Umbilical cord (tissue), 2 donors: ENCODE data around the gene OR1F1. TPM values are rescaled to one million over a fixed set of nuclear protein-coding genes. Genes with fewer than 3 reads are reported as not detected.
"Not testable (repeated sequence)": the region's sequence is repeated elsewhere in the genome, so short reads cannot be mapped to it uniquely, and the experiment has no call there.

Experiments
- DNase-seq: peaks from one replicate; pipeline ENCODE4 v3.0.0-alpha.2; 2015; ENCODE audit warnings: low spot score
- total RNA-seq: library from RNA; depleted of rRNA; stranded (reverse); fragments of >200 nt; gene quantifications from one replicate; pipeline ENCODE4 v1.2.3, GENCODE V29; 2014; ENCODE audit warnings: low replicate concordance; ENCODE audit not compliant: insufficient read depth

The OR1F1 gene
- total RNA-seq, 1 donor from 2014 or later: 0.96 TPM

- no peak for DNase-seq
These were observed 10.5 kb downstream of the OR1F1 start for GRCh38 chr16:3198334-3199072.

- DNase-seq: no peak
These were observed 15.0 kb downstream of the OR1F1 start for GRCh38 chr16:3202903-3203539.

- not testable (repeated sequence) for DNase-seq
These were observed 17.9 kb downstream of the OR1F1 start for GRCh38 chr16:3205939-3206338.

GRCh38 chr16:3207086-3207953 is 19.3 kb downstream of the OR1F1 start:
- DNase-seq: no peak

GRCh38 chr16:3212006-3212405 is 24.0 kb downstream of the OR1F1 start:
- DNase-seq: no peak

GRCh38 chr16:3212567-3212966 is 24.6 kb downstream of the OR1F1 start:
- DNase-seq: no peak

- DNase-seq: no peak
These were observed 27.0 kb downstream of the OR1F1 start for GRCh38 chr16:3214904-3215600.

- DNase-seq: no peak
These were observed 27.7 kb downstream of the OR1F1 start for GRCh38 chr16:3215601-3216262.

- no peak for DNase-seq
These were observed 28.2 kb downstream of the OR1F1 start for GRCh38 chr16:3216263-3216640.

GRCh38 chr16:3220839-3221238 is 32.8 kb downstream of the OR1F1 start:
- no peak for DNase-seq

GRCh38 chr16:3223913-3224515 is 36.0 kb downstream of the OR1F1 start:
- no peak for DNase-seq

- DNase-seq: no peak
These were observed 46.5 kb downstream of the OR1F1 start for GRCh38 chr16:3234543-3234856.

- DNase-seq: peak; percentile 98
These were observed 47.0 kb downstream of the OR1F1 start, which contains the start of gene ZNF200 for GRCh38 chr16:3234857-3235561. Gene ZNF200, minus strand, starts transcription at chr16:3235158. Its CDS starts 1,403 bp downstream, at chr16:3233755.

GRCh38 chr16:3235856-3236669 is 48.1 kb downstream of the OR1F1 start:
- DNase-seq: no peak

GRCh38 chr16:3241761-3242160 is 53.8 kb downstream of the OR1F1 start:
- DNase-seq: no peak

- DNase-seq: no peak
These were observed 54.7 kb downstream of the OR1F1 start for GRCh38 chr16:3242709-3243108.

- no peak for DNase-seq
These were observed 55.9 kb downstream of the OR1F1 start for GRCh38 chr16:3243882-3244281.

GRCh38 chr16:3246002-3246401 is 58.0 kb downstream of the OR1F1 start:
- no peak for DNase-seq

GRCh38 chr16:3246876-3247275 is 58.9 kb downstream of the OR1F1 start:
- DNase-seq: no peak
